ENCODE results near the gene EVI2B. TPM values are rescaled to one million over a fixed set of nuclear protein-coding genes. Genes with fewer than 3 reads are reported as not detected.
"Not testable (repeated sequence)": the region's sequence is repeated elsewhere in the genome, so short reads cannot be mapped to it uniquely, and the experiment has no call there.

Gene EVI2B
- total RNA-seq, 1 donor from 2014 or later, result 1.8 TPM

- DNase-seq (ENCODE audit: low read depth), result peak; percentile 82
Measured at GRCh38 chr17:31272236-31272635, 41.6 kb downstream of the EVI2B start.

DNA sequence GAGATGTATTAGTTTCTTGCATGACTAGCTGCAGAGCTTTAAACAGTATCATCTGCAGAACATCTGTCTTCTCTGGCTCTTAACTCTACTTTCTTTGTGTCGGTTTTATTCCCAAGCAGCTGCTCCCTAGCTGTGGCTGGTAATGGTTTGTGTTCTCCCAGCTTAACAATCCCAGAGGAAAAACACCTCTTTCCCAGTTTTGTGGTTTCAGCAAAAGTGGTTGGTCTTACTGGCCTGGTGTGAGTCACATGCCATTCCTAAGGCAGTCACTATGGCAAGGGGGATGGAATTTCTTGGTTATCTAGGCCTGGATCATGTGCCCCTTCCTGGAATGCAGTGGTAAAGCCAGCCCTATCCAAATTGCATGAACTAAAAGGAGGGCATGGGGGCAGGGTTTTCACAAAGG, 44.3 kb downstream of the EVI2B start:
- DNase-seq (ENCODE audit: low read depth), result peak; percentile 100

DNA sequence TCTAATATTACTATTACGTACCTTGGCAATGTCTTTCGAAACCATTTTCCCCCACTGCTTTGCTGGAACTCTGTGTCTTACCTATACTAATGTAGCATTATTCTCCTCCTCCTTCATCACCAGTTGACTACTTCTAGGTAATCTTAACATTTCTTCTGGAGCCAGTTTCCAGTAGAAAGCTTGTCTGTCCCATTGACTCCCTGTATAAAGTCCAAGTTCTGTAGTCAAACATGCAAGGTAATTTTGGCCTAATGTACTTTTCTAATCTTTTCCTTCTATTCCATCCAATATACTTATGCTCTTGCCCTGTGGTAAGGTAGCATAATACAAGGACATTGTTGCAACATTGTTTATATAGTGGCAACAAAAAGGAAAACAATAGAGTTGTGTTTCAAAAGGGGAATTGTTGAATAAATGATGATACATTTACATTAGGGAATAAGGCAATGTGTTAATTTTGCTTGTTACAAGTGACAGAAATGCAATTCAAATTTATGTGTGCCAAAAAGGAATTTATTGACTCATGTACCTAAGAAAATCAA, 44.7 kb downstream of the EVI2B start:
- no peak for DNase-seq (ENCODE audit: low read depth)

- no peak for DNase-seq (ENCODE audit: low read depth)
Measured at GRCh38 chr17:31266042-31266441, 47.8 kb downstream of the EVI2B start.

- DNase-seq (ENCODE audit: low read depth), result not testable (repeated sequence)
Measured at GRCh38 chr17:31262923-31263322, 50.9 kb downstream of the EVI2B start.

- no peak for DNase-seq (ENCODE audit: low read depth)
Measured at GRCh38 chr17:31261601-31262000, 52.3 kb downstream of the EVI2B start.

DNA sequence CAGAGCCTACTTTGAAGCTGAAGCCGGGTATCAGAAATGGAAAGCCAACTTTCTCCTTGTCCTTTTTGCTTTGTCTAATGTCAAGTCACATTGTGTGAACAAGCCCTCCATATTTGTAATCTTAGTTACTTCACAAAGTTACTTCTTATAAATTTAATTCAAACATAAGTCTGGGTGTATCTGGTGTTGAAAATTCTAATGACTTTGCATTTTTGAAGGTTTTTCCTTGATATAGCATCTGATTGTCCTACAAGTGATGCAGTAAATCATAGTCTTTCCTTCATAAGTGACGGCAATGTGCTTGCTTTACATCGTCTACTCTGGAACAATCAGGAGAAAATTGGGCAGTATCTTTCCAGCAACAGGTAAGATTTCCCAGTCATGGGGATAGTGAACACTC, 53.7 kb downstream of the EVI2B start:
- DNase-seq (ENCODE audit: low read depth), result no peak

DNA sequence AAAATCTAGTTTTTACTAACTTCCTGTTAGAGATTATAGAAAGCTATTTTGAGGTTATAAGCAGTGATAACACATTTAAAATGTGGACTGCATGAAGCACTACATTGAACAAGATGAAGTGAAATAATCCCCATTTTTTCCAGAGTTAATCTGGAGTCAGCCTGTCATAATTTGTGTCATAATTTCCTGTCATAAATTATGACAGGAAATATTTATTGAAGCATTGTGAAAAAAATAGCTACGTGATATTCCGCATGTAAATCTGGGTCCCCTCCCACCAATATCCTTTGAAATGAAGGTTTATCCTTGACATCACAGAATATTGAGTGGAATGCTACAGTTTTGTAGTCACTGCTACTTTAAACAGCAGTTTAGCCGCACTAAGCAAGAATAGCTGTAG, 56.9 kb downstream of the EVI2B start:
- DNase-seq (ENCODE audit: low read depth), result no peak

DNA sequence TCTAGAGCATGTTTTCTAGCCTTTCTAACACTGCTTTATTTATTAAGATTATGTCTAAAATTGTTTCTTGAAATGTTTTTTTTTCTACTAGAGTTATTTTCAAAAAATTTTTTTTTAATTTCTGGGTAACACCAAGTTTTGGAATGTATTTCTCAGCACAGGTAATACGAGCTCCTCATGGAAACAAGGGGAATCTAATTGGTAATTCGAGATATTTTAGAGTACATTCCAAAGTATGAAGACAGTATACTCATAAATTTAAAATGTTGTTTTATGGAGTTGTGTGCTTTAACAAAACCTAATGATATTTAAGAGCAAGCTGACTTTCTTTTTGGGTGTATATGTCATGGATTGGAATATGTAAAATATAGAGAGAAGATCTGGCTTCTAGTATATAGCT, 59.2 kb downstream of the EVI2B start:
- no peak for DNase-seq (ENCODE audit: low read depth)

Other genes with a start within 250 kb of the EVI2B start
- gene NF1, start 219.1 kb downstream of the EVI2B start, total RNA-seq, result 31.8 and 42.9 TPM in 2 replicates
- 0.27 and 4.2 TPM in 2 replicates for gene OMG, start 16.8 kb downstream of the EVI2B start, total RNA-seq
- gene EVI2A, start 7.6 kb upstream of the EVI2B start, total RNA-seq, result 48.6 and 59.2 TPM in 2 replicates
- gene RAB11FIP4, start 77.6 kb upstream of the EVI2B start, total RNA-seq, result 0.29 and 0.83 TPM in 2 replicates